HUES48 (cell line): Measurements from ENCODE around the gene PPP1R1B.

Experiments
- H3K27ac ChIP-seq: one replicate; pipeline ENCODE4 v1.7.0; 2013; ENCODE audit warnings: low read depth, low read length, inconsistent platforms
- H3K27me3 ChIP-seq: 2 replicates; pipeline ENCODE4 v1.6.1; 2013; ENCODE audit warnings: mild to moderate bottlenecking, low read length; ENCODE audit not compliant: control insufficient read depth, insufficient read depth
- H3K36me3 ChIP-seq: 2 replicates; pipeline ENCODE4 v1.6.1; 2013; ENCODE audit warnings: low read length; ENCODE audit not compliant: control insufficient read depth, insufficient read depth
- H3K4me1 ChIP-seq: 2 replicates; pipeline ENCODE4 v1.6.1; 2013; ENCODE audit warnings: mild to moderate bottlenecking, low read length; ENCODE audit not compliant: control insufficient read depth, insufficient read depth
- H3K4me3 ChIP-seq: 2 replicates; pipeline ENCODE4 v1.5.1; 2013; ENCODE audit warnings: mild to moderate bottlenecking, low read depth, low read length
- H3K9ac ChIP-seq: 2 replicates; pipeline ENCODE4 v1.6.1; 2013; ENCODE audit warnings: mild to moderate bottlenecking, low read depth, low read length, moderate library complexity
- H3K9me3 ChIP-seq: 2 replicates; pipeline ENCODE4 v1.6.1; 2013; ENCODE audit warnings: low read length; ENCODE audit not compliant: control insufficient read depth, insufficient read depth

PPP1R1B gene

GRCh38 chr17:39666601-39667261 is 40.0 kb downstream of the PPP1R1B start:
- peaks cover 39% of the 10 kb centered on the region for H3K27me3 ChIP-seq
- H3K9ac ChIP-seq, result no peak overlapping the region
- H3K27ac ChIP-seq, result no peak overlapping the region
- H3K4me3 ChIP-seq, result no peak overlapping the region; the same call in 1 of the 2 replicates
- no peaks in the 10 kb centered on the region for H3K36me3 ChIP-seq
- peaks cover 49% of the 10 kb centered on the region for H3K4me1 ChIP-seq
- no peaks in the 10 kb centered on the region for H3K9me3 ChIP-seq

- no peaks in the 10 kb centered on the region for H3K36me3 ChIP-seq
- H3K27me3 ChIP-seq, result peaks cover 39% of the 10 kb centered on the region
- no peak overlapping the region for H3K27ac ChIP-seq
- no peaks in the 10 kb centered on the region for H3K9me3 ChIP-seq
- H3K4me1 ChIP-seq, result peaks cover 53% of the 10 kb centered on the region
- H3K9ac ChIP-seq, result no peak overlapping the region
- H3K4me3 ChIP-seq, result peak overlapping the region; percentile 60; the same call in 1 of the 2 replicates
These were observed 40.7 kb downstream of the PPP1R1B start for GRCh38 chr17:39667262-39667944.

DNA sequence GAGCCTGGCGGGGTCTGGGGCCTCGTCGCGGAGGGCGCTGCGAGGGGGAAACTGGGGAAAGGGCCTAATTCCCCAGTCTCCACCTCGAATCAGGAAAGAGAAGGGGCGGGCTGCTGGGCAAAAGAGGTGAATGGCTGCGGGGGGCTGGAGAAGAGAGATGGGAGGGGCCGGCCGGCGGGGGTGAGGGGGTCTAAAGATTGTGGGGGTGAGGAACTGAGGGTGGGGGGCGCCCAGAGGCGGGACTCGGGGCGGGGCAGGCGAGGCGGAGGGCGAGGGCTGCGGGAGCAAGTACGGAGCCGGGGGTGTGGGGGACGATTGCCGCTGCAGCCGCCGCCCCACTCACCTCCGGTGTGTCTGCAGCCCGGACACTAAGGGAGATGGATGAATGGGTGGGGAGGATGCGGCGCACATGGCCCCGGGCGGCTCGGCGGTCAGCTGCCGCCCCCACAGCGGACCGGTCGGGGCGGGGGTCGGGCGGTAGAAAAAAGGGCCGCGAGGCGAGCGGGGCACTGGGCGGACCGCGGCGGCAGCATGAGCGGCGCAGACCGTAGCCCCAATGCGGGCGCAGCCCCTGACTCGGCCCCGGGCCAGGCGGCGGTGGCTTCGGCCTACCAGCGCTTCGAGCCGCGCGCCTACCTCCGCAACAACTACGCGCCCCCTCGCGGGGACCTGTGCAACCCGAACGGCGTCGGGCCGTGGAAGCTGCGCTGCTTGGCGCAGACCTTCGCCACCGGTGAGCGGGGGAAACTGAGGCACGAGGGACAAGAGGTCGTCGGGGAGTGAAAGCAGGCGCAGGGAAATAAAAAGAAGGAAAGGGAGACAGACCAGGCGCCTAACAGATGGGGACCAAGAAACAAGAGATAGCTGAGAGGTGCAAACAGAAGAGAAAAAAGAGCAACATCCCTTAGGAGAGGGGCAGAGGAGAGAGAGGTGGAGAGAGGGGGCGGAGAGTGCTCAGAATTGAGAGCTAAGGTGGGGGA is 41.5 kb downstream of the PPP1R1B start, which contains the start of gene PNMT:
PNMT (plus strand) TSS at position 509 of the 980 bp plus-strand sequence; CDS start at position 532, 23 bp downstream.
- Histone ChIP-seq H3K27ac (no peak within 1 kb of the TSS), H3K9ac (no peak within 1 kb of the TSS)

DNA sequence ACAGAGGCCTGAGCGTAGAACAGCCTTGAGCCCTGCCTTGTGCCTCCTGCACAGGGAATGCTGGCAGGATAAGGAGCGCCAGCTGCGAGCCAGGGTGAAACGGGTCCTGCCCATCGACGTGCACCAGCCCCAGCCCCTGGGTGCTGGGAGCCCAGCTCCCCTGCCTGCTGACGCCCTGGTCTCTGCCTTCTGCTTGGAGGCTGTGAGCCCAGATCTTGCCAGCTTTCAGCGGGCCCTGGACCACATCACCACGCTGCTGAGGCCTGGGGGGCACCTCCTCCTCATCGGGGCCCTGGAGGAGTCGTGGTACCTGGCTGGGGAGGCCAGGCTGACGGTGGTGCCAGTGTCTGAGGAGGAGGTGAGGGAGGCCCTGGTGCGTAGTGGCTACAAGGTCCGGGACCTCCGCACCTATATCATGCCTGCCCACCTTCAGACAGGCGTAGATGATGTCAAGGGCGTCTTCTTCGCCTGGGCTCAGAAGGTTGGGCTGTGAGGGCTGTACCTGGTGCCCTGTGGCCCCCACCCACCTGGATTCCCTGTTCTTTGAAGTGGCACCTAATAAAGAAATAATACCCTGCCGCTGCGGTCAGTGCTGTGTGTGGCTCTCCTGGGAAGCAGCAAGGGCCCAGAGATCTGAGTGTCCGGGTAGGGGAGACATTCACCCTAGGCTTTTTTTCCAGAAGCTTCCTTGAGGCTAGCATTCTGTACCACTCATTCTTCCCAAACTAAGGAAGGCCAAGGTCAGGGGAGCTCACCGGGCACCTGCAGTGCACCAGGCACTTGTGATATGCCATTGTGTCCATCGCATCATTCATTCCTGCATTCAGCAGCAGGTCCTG is 43.4 kb downstream of the PPP1R1B start:
- Histone ChIP-seq H3K9me3 (no peaks in the 10 kb centered on the region), H3K27ac (no peak overlapping the region), H3K4me1 (peaks cover 32% of the 10 kb centered on the region; the same call in 1 of the 2 replicates), H3K27me3 (peaks cover 39% of the 10 kb centered on the region), H3K9ac (no peak overlapping the region), H3K4me3 (no peak overlapping the region), H3K36me3 (no peaks in the 10 kb centered on the region)

More for the DNA sequence above, 41.5 kb downstream of the PPP1R1B start, which contains the start of gene PNMT:
- Histone ChIP-seq H3K4me3 (peak within 1 kb of the TSS; percentile 60), H3K9me3 (no peaks in the 10 kb centered on the region), H3K36me3 (no peaks in the 10 kb centered on the region), H3K4me1 (peaks cover 45% of the 10 kb centered on the region), H3K27me3 (peaks cover 39% of the 10 kb centered on the region)

- Histone ChIP-seq H3K9ac (no peak overlapping the region), H3K27ac (no peak overlapping the region), H3K27me3 (peaks cover 38% of the 10 kb centered on the region), H3K9me3 (no peaks in the 10 kb centered on the region), H3K4me3 (no peak overlapping the region), H3K4me1 (peaks cover 28% of the 10 kb centered on the region; the same call in 1 of the 2 replicates), H3K36me3 (no peaks in the 10 kb centered on the region)
These were observed 44.0 kb downstream of the PPP1R1B start for GRCh38 chr17:39670746-39671145.

GRCh38 chr17:39671651-39672521 is 45.1 kb downstream of the PPP1R1B start:
- Histone ChIP-seq H3K27me3 (peaks cover 27% of the 10 kb centered on the region), H3K9ac (no peak overlapping the region), H3K9me3 (no peaks in the 10 kb centered on the region), H3K36me3 (peaks cover 8% of the 10 kb centered on the region), H3K4me3 (no peak overlapping the region), H3K27ac (no peak overlapping the region), H3K4me1 (peaks cover 17% of the 10 kb centered on the region; the same call in 1 of the 2 replicates)

DNA sequence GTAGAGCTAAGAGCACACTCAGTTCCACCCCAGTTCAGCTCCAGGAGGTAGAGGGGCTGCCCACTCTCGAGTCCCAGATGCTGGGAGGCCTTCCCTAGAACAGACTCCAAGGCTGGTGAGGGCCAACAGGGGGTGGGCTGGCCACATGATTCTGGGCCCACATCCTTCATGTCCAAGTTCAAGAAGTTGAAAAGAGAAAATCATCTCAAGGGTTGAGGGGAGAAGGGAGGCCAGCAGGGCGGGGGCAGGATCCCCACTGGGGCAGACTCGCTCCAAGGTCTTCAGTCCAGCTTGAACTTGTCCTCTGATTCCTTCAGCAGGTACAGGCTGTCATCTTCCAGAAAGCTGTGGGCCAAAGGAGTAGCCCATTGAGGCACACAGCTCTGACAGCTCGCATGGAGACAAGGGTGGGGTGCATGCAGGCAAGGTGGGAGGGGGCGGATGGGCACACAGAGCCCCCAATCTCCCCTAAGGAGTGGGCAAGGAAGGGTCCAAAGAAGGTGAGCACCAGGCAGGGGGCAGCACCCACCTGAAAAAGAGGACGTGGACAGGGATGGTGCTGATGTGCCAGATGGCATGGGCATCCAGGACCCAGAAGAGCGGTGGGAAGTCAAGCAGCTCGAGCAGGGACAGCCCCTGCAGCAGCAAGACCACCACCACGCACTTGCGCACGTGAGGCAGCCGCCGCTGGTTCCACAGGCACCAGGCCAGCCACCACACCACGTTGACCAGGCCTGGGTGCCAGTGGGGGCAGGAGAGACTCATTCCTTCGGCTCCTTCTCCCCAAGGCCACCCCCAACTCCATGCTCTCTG is 46.0 kb downstream of the PPP1R1B start:
- H3K36me3 ChIP-seq, result peaks cover 11% of the 10 kb centered on the region
- H3K27me3 ChIP-seq, result peaks cover 20% of the 10 kb centered on the region
- no peak overlapping the region for H3K27ac ChIP-seq
- H3K9me3 ChIP-seq, result no peaks in the 10 kb centered on the region
- no peak overlapping the region for H3K9ac ChIP-seq
- H3K4me1 ChIP-seq, result peaks cover 13% of the 10 kb centered on the region; the same call in 1 of the 2 replicates
- H3K4me3 ChIP-seq, result no peak overlapping the region

DNA sequence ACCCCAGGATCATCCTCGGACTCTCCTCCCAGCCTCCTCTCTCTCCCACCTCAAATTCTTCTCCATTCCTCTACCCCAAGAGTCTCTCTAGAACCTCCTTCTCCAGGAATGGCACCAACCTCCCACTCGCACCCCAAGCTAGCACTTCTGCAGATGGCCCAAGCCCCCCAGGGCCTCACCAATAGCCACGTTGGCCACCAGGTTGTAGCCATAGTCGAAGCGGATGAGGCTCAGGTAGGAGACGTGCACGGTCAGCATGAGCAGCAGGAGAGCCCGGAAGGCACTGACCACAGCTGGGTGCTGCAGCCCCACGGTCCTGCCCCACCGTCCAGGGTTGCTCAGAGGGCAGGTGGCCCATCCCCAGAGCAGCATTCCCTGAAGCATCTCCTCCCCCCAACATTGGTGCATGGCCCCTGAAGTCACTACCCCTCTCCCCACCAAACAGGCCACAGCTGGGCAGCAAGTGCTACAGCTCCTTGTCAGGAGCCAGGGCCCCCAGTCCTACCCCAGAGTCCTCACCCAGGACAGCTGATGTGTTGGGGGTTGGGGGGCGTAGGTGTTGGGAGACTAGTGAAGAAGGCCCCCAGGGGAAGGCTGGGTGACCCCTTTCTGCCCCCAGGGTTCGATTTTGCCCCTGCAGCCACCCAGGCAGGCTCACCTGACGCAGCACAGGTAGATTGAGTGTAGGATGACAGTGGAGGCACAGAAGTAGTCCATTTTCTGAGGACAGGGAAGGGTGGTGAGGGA is 46.8 kb downstream of the PPP1R1B start:
- Histone ChIP-seq H3K9ac (no peak overlapping the region), H3K4me3 (no peak overlapping the region), H3K4me1 (peaks cover 16% of the 10 kb centered on the region; the same call in 1 of the 2 replicates), H3K27ac (no peak overlapping the region), H3K9me3 (no peaks in the 10 kb centered on the region), H3K36me3 (peaks cover 17% of the 10 kb centered on the region), H3K27me3 (peaks cover 18% of the 10 kb centered on the region)
